Skin of body (tissue), 2 donors: ENCODE measurements around the gene TGFBRAP1. TPM values are rescaled to one million over a fixed set of nuclear protein-coding genes. Genes with fewer than 3 reads are reported as not detected.
A peak's percentile ranks its signal among the peaks of the same experiment; 100 is the strongest.

Experiments
- DNase-seq: peaks from one replicate; lab custom pipeline; 2025; lab: John Stamatoyannopoulos, UW
- total RNA-seq: library from RNA; depleted of rRNA; stranded (reverse); fragments of >200 nt; gene quantifications from one replicate; pipeline ENCODE4 v1.2.3, GENCODE V29; 2014

TGFBRAP1 gene
- total RNA-seq, 1 donor from 2014 or later, result 10.2 TPM

- DNase-seq, result no peak
Measured at GRCh38 chr2:105239924-105240323, 89.6 kb downstream of the TGFBRAP1 start.

- DNase-seq, result no peak
Measured at GRCh38 chr2:105238664-105239240, 90.8 kb downstream of the TGFBRAP1 start.

- DNase-seq, result no peak
Measured at GRCh38 chr2:105237045-105237765, 92.3 kb downstream of the TGFBRAP1 start.

- no peak for DNase-seq
Measured at GRCh38 chr2:105236060-105236424, 93.5 kb downstream of the TGFBRAP1 start.

GRCh38 chr2:105235388-105236059, 94.0 kb downstream of the TGFBRAP1 start:
- peak; percentile 33 for DNase-seq

GRCh38 chr2:105231232-105231619, 98.3 kb downstream of the TGFBRAP1 start:
- DNase-seq, result no peak

GRCh38 chr2:105224444-105224843, 105.1 kb downstream of the TGFBRAP1 start:
- DNase-seq, result no peak

- DNase-seq, result no peak
Measured at GRCh38 chr2:105220604-105221003, 108.9 kb downstream of the TGFBRAP1 start.

- DNase-seq, result no peak
Measured at GRCh38 chr2:105215586-105216192, 113.8 kb downstream of the TGFBRAP1 start.

Other genes with a start within 250 kb of the TGFBRAP1 start
- gene GPR45, start 88.0 kb downstream of the TGFBRAP1 start, total RNA-seq, result not detected
- gene C2orf49, start 7.8 kb upstream of the TGFBRAP1 start, total RNA-seq, result 14.4 TPM
- 31.5 TPM for gene FHL2, start 69.3 kb upstream of the TGFBRAP1 start, total RNA-seq